Lung (tissue), 12 donors: ENCODE results near the gene PEX14. TPM values are rescaled to one million over a fixed set of nuclear protein-coding genes. Genes with fewer than 3 reads are reported as not detected.

ENCODE experiments used
- ATAC-seq: fragments of 200-7000 bp; cut with Tn5 transposase; one replicate; pipeline ENCODE4 v1.9.1; 2020; ENCODE audit warnings: moderate number of reproducible peaks; ENCODE audit not compliant: insufficient read depth, low FRiP score
- DNase-seq, 3 donors: peaks; one replicate each; pipeline ENCODE4 v3.0.0-alpha.2; 2013 to 2017
- H3K27ac ChIP-seq, 2 donors: one replicate each; pipeline ENCODE4 v1.5.1; 2013; ENCODE audit warnings: mild to moderate bottlenecking in 2 of 2, moderate library complexity in 2 of 2, control low read depth in 1 of 2, inconsistent platforms in 1 of 2, low read depth in 1 of 2, low read length in 1 of 2
- H3K27me3 ChIP-seq, 3 donors: one replicate each; pipeline ENCODE4 v1.5.1; 2013; ENCODE audit warnings: low read length in 2 of 3; ENCODE audit not compliant: control insufficient read depth in 3 of 3, insufficient read depth in 3 of 3
- H3K36me3 ChIP-seq, 4 donors: one replicate each; pipeline ENCODE4 v1.5.1; 2013; ENCODE audit warnings: low read length in 4 of 4, mild to moderate bottlenecking in 1 of 4, moderate library complexity in 1 of 4; ENCODE audit not compliant: control insufficient read depth in 4 of 4, insufficient read depth in 4 of 4
- H3K4me1 ChIP-seq, 5 donors: one replicate each; pipeline ENCODE4 v1.5.1; 2013; ENCODE audit warnings: low read length in 5 of 5, mild to moderate bottlenecking in 2 of 5, moderate library complexity in 1 of 5; ENCODE audit not compliant: control insufficient read depth in 5 of 5, insufficient read depth in 5 of 5
- H3K4me3 ChIP-seq: one replicate; pipeline ENCODE4 v1.5.1; 2013; ENCODE audit warnings: mild to moderate bottlenecking, control low read depth, moderate library complexity
- H3K9ac ChIP-seq, 2 donors: one replicate each; pipeline ENCODE4 v1.5.1; 2013; ENCODE audit warnings: low read length in 2 of 2, control low read depth in 1 of 2; ENCODE audit not compliant: insufficient read depth in 1 of 2
- H3K9me3 ChIP-seq, 4 donors: one replicate each; pipeline ENCODE4 v1.5.1; 2013; ENCODE audit warnings: low read length in 3 of 4, mild to moderate bottlenecking in 1 of 4, moderate library complexity in 1 of 4; ENCODE audit not compliant: control insufficient read depth in 4 of 4, insufficient read depth in 3 of 4
- CTCF ChIP-seq: IDR thresholded peaks from 2 replicates; pipeline ENCODE4 v1.5.1; 2012; ENCODE audit warnings: mild to moderate bottlenecking; ENCODE audit errors: control extremely low read depth, extremely low read depth
- WGBS, 2 donors: extraction: QIAGEN DNeasy Blood & Tissue Kit; methylation state at CpG; one replicate each; pipeline ENCODE4 v1.1.7; 2013; 5-methylcytosine and 5-hydroxymethylcytosine counted together
- polyA plus RNA-seq, 2 donors: library from polyadenylated mRNA; stranded (reverse); fragments of 200-250 nt; gene quantifications; one replicate each; pipeline ENCODE4 v1.2.1, GENCODE V29; 2013
- total RNA-seq, 2 donors: library from RNA; depleted of rRNA in 1 of 2; stranded (reverse); fragments of >200 nt in 1 of 2; gene quantifications; one replicate each; pipeline ENCODE4 v1.2.1, GENCODE V29; 2014 to 2021
- donor health status: control.
- donor health status: control.
- donor health status: Bipolar disorder and iron deficiency.
- donor health status: healthy.
- donor health status: DM: yes; HTN: yes; CAD: no.

Gene PEX14
- total and polyA plus RNA-seq, 4 donors, result 18.1 to 29.2 (median 20.8) TPM

GRCh38 chr1:10675813-10676212 is 201.1 kb downstream of the PEX14 start:
- H3K27me3 ChIP-seq, result no peaks in the 10 kb centered on the region
- H3K9ac ChIP-seq, result no peak overlapping the region
- peak overlapping the region in 1 of 2 donors; percentile 89 for H3K27ac ChIP-seq
- H3K36me3 ChIP-seq, result no peaks in the 10 kb centered on the region
- ATAC-seq (no peak), DNase-seq (no peak)
- 75 to 80% methylated on average over 5 of the region's 5 CpGs for WGBS, 2 donors
- no peak overlapping the region for H3K4me3 ChIP-seq
- H3K4me1 ChIP-seq, result peaks cover 0 to 68% (median 37%) of the 10 kb centered on the region in 5 donors
- no peak for TF ChIP-seq CTCF
- no peaks in the 10 kb centered on the region for H3K9me3 ChIP-seq

- no peaks in the 10 kb centered on the region for H3K27me3 ChIP-seq
- 59 to 80% methylated on average over 12 to 13 of the region's 13 CpGs for WGBS, 2 donors
- ATAC-seq (no peak), DNase-seq (no peak)
- TF ChIP-seq CTCF, result no peak
- H3K27ac ChIP-seq, result peak overlapping the region in 1 of 2 donors; percentile 89
- H3K9me3 ChIP-seq, result no peaks in the 10 kb centered on the region
- peaks cover 0 to 58% (median 38%) of the 10 kb centered on the region in 5 donors for H3K4me1 ChIP-seq
- H3K9ac ChIP-seq, result no peak overlapping the region
- H3K4me3 ChIP-seq, result no peak overlapping the region
- H3K36me3 ChIP-seq, result no peaks in the 10 kb centered on the region
Observed at GRCh38 chr1:10676963-10677362, 202.2 kb downstream of the PEX14 start.

- TF ChIP-seq CTCF, result no peak
- ATAC-seq (no peak), DNase-seq (peak in 1 of 3 donors; percentile 45)
- 64 to 71% methylated on average over 26 to 27 of the region's 27 CpGs for WGBS, 2 donors
- no peaks in the 10 kb centered on the region for H3K27me3 ChIP-seq
- H3K4me1 ChIP-seq, result peaks cover 0 to 58% (median 43%) of the 10 kb centered on the region in 5 donors
- no peak overlapping the region for H3K9ac ChIP-seq
- no peaks in the 10 kb centered on the region for H3K9me3 ChIP-seq
- H3K36me3 ChIP-seq, result no peaks in the 10 kb centered on the region
- H3K27ac ChIP-seq, result peak overlapping the region in 1 of 2 donors; percentile 89
- no peak overlapping the region for H3K4me3 ChIP-seq
Observed at GRCh38 chr1:10677491-10678391, 203.0 kb downstream of the PEX14 start.
